ENCODE data around the gene LCN15.

Gene LCN15

DNA sequence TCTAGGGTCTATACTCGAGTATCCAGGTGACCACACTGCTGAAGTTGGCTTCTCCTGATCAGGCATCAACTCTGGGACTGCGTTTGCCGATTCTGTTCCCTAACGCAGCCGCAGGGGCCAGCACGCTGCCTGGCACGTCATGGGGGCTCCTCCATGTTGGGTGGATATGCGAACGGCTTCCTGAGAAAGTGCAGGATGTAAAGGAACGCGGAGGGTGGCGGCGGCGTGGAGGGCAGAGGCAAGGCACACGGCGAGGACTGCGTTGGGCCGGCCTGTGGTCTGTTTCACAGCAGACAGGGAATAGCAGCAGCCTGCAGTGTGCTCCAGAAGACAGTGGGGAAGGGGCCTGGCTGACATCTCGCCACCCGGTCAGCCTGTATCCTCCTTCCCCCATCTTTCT, 25.4 kb downstream of the LCN15 start:
- no peak for DNase-seq

DNA sequence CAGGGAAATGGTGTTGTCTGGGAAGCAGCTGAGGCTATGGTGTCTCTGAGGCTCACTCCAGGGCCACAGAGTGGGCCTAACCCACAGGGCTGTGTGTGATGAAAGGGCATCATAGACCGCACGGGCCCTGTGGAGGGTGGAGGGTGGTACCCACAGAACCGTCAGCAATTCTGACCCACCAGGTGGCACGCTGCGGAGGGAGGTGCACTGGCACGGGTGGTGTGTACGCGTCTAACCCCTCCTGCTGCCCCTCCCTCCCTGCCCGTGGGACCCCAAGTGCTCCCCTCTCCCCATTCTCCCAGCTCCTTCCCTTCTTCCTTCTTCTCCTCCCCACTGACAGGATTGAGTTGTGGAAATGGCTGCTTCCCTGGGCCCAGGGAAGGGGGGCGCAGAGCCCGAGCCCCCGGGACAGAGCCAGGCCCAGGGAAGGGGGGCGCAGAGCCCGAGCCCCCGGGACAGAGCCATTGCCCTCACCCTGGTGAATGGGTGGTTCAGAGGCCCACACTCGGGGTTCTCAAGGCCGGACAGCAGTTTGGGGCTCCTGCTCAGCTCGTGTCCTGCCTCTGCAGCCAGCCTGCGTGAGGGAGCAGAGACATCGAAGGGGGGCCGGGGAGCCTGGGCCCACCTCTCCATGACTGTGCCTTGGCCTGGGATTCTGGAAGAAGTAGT, 28.4 kb downstream of the LCN15 start:
- no peak for DNase-seq

DNA sequence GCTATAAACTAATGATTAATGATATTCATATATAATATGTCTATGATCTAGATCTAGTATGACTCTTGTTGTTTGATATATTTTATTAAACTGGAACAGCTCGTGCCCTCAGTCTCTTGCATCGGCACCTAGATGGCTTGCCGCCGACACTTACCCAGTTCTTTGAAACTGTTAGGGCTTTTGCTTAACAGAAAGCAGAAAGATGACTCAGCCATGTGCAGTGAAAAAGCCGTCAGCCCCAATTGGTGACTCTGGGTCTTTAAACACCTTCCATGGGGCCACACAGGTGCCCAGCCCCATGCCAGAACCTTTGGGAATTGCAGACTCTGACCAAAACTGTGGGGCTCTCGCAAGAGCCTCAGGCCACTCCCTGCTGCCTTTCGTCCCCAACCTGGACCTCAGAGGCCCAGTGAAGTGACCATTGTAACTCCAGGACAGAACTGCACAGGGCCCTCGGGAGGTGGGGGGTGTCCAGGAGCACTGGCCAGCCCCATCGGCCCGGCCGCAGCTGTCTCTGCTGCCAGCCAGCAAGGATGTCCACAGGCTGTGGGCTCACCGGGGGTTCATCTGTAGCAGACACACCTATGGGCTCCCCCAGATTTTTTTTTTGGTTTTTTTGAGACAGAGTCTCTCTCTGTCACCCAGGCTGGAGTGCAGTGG, 29.4 kb downstream of the LCN15 start:
- no peak for DNase-seq

DNA sequence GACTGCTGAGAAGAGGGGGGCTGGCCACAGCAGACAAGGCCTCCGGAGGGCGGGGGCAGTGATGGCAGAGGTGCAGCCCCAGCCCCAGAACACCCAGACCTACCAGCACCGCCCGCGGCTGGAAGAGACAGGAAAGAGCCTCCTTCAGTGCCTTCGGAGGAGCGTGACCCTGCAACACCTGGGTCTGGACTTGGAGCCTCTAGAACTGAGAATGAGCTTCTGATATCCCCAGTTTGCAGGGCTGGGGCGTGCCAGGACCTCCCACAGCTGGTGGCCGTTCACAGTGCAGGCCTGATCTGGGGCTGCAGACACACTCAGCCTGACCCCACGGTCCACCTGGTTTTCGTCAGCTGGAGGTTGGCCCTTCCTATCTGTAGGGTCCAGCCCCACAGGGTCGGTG, 30.7 kb downstream of the LCN15 start:
- no peak for DNase-seq

DNA sequence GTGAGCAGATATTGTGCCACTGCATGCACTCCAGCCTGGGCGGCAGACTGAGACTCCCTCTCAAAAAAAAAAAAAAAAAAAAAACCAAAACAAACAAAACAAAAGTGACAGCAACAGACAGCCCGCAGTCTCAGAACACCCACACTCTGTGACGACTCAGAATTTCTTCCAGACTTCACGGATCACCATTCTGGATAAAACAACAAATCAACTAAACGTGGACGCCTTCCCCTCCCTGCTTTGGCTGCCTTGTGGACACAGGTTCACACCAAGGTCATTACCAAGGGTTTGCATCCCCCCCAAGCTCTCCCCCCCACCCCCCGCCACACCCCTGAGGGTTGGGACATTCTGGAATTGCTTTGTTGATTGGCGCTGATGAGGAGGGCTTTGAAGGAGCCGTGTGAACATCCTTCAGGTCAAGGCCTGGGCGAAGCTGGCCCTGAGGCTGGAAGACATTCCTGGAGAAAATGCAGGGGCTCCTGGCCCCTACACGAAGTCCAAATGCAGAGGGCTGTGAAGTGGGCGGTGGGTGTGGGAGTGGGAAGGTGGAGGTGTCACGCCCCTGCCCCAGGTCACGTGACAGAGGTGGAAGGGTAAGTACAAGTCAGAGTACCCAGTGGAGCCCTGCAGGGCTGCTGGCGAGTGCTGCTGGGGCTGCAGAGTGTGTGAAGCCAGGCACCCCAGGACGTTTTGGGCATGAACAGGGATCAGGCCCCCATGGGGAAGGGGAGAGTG, 31.7 kb downstream of the LCN15 start:
- DNase-seq = no peak

DNA sequence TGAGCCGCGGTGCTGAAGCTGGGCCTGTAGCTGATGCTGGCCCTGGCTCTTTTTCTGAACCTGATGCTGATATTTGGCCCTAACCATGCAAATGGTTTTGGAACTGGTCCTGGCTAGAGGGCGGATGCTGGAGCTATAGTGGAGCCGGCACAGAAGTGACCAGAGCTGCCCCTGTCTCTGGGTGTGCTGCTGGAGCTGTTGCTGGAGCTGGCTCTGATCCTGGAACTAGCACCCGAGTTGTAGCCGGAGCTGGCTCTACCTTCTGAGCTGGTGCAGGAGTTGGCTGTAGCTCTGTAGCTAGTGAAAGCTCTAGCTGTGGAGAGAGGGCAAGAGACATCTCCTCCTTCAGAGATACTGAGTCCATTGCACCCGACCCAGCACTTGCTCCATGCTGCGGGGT, 34.4 kb downstream of the LCN15 start:
- no peak for DNase-seq

DNA sequence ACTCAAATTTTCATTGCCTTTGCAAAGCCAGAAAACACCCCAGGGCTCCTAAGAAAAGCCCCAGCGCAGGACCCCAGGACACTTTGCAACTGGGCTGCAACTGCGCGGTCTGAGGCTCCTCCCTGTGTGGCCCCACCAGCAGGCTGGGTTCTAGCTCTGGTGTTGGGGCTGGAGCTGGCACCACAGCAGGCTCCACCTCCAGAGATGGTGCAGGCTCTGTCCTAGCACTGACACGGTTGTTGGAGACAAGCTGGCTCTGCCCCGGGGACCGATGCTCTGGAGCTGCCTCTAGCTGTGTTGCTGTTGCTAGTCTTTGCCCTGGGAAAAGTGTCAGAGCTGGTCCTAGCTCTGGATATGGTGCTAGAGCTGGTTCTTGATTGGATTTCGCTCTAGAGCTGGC, 35.2 kb downstream of the LCN15 start:
- no peak for DNase-seq

DNA sequence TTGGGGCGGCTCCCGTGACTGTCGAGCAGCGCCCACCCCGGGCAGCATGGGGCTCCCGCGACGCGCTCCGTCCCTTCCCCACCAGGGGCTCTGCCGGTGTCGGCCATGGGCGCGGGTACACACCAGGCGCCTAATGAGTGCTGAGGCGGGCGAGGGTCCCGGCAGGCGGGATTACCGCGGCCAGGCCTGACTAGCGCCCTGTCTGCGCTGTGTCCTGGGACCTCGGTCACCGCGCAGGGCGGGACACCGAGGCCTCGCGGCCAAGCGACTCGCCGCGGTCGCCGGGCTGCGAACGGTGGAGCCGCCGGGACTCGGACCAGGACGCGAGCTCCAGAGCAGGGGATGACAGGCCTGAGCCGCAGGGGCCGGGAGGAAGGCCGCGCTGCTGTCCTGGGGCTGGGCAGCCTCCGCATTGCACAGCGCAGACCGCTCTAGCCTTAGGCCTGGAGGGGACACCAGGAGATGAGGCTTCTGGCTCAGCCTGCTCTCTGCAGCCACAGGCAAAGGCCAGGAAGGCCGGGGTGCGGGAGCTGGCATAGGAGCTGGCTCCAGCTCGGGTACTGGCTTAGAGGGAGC, 35.7 kb downstream of the LCN15 start:
- DNase-seq = no peak

DNA sequence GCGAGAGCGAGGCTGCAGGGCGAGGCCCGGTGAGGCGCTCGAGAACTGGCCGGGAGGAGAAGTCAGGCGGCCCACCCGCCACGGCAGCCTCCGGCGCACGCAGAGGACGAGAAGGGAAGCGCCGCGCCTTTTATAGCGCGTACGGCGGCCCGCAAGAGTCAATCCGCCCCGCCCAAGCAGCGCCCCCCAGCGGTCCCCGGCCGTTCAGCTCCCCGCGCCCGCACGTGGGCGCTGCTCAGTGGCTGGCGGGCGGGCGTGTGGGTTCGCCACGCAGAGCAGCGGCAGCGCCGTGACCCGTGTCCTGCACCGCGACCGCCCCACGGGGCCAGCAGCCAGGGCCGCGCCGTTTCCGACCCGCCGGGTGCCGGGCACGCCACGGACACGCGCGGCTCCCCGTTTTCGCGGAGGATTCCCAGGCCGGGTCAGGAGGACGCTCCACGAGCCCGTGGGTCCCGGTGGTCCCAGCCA, 36.2 kb downstream of the LCN15 start:
- DNase-seq = peak; percentile 53

DNA sequence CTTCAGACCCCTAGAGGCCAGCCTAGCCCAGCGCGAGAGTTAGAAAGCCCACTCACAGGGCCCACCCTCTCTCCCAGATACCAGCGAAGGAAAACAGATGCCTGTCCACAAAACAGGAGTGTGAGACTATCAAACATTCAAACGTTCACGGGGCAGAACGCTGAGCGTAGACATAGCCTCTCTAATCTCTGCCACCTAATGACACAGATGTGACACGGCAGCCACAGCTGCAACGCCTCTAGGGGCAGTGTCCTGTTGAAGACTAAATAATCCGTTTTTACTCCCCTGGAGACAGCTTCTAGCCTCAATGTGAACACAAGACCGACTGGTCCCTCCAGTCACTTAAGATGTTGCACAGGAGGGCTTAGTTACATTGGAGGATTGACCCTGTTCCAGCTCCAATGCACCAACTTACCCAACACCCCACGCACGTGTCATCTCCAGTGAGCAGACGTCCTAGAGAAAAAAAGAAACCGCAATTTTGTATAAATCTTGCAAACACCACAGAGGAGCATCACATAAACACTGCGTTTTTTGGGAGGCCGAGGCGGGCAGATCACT, 37.6 kb downstream of the LCN15 start:
- no peak for DNase-seq

DNA sequence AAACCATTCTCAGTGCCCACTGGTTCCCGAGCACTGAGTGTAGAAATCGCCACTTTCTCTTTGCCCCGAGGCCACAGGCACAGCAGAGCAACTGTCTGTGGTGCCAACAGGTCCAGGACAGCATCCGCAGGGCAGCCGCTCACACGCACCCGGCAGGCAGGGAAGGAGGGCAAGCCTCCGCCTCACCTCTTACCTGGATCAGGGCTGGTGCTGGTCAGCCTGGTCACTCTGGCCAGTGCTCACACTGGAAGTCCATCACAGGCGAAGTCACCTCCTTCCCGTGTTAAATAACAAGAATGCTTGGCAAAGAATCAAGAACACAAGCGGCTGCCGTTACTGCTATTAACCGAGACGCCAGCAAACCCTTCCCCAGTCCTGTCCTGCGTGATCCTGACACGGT, 38.2 kb downstream of the LCN15 start:
- DNase-seq = no peak

DNA sequence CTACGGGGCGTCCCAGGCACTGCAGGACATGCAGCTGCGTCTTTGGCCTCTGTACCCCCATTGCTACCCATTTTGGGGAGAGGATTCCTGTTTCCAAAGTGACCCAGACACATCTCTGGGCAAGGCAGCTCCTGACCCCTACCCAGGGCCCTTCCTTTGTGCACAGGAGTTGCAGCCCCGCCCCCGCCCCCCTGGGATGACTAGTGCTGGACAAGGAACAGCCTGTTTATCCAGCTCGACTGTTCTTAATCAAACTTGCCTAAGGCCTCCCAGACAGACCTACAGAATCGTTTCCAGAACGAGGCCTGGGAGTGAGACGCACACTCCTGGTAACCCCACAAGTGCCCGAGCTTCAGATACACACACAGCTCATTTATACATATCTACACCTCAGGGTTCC, 38.7 kb downstream of the LCN15 start:
- no peak for DNase-seq

DNA sequence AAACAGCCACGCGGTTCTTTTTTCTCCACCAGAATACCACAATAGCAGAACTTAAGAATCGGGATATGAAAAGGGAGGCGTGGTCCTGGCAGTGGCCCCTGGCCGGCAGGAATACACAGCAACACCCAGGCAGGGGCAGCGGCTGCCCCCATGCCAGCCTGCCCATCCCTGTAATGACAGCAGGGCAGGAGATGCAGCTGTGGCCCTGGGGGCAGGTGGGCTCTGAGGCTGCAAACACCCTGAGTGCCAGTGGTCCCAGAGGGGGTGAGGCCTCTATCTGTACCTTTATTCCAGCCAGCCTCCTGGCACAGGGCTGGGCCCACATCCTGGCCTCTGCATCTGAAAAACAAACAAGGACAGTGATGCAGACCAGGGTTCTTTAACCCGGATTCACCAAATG, 39.5 kb downstream of the LCN15 start:
- no peak for DNase-seq

DNA sequence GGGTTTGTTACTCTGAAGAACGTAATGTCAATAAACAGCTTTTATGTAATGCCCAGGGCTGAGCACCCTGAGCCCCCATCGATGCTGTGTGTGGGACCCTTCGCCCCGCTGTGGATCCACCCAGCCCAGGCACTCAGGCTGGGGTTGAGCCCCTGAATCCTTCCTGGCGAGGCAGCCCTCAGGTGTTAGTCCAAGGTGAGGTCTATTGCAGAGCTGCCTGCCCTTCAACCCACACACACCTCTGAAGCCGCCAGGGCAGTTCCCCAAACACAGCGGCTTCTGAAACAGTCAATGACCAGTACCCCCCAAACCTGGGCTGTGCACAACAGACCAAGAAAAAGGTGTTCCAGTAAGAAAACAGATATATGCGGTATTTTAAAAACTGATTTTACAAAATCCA, 40.3 kb downstream of the LCN15 start:
- no peak for DNase-seq

DNA sequence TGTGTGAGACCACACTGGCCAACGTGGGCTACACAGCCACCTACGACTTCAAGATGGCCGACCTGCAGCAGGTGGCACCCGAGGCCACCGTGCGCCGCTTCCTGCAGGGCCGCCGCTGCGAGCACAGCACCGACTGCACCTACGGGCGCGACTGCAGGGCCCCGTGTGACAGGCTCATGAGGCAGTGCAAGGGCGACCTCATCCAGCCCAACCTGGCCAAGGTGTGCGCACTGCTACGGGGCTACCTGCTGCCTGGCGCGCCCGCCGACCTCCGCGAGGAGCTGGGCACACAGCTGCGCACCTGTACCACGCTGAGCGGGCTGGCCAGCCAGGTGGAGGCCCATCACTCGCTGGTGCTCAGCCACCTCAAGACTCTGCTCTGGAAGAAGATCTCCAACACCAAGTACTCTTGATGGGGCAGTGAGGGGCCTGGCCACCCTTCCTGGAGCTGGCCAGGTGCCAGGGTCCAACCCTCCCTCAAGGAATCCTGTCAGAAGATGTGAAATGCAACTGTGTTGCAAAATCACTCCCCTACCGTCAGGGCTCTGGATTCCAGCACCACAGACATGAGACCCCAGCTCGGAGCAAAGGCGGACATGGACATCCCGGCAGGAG, 40.8 kb downstream of the LCN15 start:
- no peak for DNase-seq

DNA sequence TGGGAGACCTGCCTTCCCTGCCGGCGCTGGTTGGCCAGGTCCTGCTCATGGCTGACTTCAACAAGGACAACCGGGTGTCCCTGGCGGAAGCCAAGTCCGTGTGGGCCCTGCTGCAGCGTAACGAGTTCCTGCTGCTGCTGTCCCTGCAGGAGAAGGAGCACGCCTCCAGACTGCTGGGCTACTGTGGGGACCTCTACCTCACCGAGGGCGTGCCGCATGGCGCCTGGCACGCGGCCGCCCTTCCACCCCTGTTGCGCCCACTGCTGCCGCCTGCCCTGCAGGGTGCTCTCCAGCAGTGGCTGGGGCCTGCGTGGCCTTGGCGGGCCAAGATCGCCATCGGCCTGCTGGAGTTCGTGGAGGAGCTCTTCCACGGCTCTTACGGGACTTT, 41.4 kb downstream of the LCN15 start:
- DNase-seq = no peak

DNA sequence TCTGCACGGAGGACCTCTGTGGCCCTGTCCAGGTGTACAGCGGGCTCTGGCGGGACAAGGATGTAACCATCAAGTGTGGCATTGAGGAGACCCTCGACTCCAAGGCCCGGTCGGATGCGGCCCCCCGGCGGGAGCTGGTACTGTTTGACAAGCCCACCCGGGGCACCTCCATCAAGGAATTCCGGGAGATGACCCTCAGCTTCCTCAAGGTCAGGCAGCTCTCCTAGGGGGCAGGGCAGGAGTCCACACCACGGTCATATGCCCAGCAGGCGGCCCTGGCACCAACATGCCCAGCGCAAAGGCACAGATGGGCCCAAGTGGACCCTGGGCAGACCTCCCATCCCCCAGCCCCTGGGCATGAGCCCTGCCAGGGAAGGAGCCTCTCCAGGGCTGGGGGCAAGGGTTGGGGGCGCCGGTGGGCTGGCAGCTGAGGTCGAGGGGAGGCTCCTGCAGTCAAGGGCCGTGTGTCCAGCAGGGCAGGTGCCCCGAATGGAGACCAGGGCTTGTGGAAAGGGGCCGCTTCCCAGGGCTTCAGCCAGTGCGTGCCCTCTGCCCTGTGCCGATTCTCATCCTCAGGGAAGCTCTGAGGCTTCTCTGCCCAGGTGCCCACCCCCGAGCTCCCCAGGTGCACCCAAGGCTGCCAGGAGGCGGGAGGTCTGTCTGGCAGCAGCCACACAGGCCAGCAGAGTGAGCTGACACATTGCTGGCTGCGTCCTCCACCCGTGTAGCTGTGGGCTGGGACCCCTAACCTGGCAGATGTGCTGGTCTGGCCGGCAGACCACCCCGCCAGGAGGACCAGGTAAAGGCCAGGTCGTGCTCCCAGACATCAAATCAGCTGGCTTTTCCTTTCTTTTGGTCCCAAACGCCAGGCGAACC, 42.0 kb downstream of the LCN15 start:
- no peak for DNase-seq

DNA sequence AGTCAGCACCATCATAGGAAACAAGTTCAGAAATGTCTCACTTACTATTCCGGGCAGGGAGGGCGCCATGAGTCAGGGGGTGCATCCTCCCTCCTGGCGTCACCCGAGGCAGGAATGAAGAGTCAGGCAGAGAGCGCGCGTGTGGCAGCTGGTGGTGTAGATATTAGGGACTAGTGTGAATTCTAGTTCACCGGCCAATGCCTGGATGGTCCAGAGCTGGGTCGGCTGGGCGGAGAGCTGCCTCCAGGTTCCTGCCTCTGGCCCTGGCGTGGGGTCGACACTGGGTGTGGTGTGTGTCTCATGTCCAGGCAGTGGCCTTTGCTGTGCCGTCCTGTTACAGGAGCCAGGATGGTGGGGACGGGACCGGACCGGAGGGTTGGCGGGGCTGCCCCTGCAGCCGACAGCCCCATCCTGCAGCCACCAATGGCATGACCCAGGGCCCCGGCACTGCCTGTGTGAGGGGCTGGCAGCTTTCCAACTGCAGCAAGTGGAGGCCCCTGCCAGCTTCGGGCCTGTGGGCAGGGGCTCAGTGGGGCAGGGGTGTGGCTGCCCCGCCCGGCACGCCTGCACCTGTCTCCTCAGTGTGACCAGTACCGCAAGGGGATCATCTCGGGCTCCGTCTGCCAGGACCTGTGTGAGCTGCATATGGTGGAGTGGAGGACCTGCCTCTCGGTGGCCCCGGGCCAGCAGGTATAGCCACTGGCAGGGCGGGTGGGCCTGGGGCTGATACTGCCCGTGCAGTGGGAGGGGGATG, 42.8 kb downstream of the LCN15 start:
- no peak for DNase-seq

DNA sequence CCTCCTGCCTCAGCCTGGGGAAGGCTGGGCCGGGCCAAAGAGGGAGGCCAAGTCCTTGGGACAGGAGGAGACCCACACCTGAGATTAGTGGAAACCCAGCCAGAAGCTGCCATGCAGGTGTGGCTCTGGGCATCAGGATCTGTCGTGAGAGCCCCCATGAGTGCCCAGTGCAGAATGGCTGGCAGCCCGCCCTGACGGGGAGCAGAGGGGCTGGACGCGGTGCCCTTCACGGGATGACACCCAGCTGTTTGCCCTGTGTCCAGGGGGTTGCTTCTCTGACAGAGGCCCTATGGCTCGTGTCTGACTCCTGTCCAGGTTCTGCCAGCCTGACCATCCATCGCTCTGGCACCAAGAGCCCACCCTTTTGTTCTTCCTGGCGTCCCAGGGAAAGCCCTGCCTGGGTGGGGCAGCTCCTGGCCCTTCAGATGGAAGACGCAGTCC, 43.4 kb downstream of the LCN15 start:
- DNase-seq = no peak

DNA sequence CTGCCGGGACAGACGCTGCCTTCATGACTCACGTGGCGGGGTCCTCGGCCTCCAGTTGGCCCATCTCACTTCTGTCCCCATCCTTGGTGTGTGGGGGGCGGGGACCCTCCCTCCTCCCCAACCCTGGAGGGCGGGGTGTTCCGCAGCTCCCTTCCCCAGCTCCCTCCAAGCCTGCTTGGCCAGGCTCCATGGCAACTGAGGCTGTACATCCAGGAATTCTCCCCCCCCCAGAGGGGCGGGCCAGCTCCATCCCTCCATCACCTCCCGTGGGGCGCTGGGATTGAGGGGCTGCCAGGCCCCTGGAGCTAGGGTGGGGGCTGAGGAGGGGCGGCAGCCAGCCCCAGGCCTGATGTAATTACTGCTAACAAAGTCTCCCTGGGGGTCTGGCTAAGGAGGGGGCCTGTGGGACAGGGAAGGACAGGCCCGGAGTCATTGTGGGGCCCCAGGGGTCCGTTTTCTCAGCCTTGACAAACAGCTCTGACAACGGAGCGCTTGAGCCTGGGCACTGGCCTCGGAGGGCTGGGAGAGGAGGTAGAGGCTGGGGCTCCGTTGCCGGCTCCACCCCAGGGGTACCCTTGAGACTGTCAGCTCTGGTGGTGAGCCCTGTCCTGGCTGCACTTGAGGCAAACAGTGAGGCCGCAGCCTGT, 43.9 kb downstream of the LCN15 start:
- DNase-seq = no peak

Data from NCI-H1694 treated with DMSO at 0.1 percent for 48 hours (cell line).